Cerebellar nuclear complex (tissue), 1 donor: ENCODE measurements around the gene BPGM.
"Not testable (repeated sequence)": the region's sequence is repeated elsewhere in the genome, so short reads cannot be mapped to it uniquely, and the experiment has no call there.

ENCODE experiments used
- DNase-seq, 2 experiments: peaks; one replicate each; lab custom pipeline; 2025; lab: John Stamatoyannopoulos, UW

The BPGM gene

DNA sequence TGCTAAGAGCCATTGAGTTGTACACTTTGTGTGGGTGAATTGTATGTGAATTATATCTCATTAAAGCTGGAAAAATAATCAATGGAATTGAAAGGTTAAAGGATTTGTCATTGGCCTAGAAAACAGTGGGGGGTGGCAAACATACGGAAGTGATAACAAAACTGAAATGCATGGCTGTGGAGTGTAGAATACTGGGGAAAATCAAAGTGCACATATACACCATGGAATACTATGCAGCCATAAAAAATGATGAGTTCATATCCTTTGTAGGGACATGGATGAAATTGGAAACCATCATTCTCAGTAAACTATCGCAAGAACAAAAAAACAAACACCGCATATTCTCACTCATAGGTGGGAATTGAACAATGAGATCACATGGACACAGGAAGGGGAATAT, 18.4 kb downstream of the BPGM start:
- DNase-seq: not testable (repeated sequence)

GRCh38 chr7:134667899-134668298, 21.2 kb downstream of the BPGM start:
- DNase-seq: no peak

- DNase-seq: no peak
These were observed 22.7 kb downstream of the BPGM start for GRCh38 chr7:134669388-134669787.

GRCh38 chr7:134669845-134670373, 23.3 kb downstream of the BPGM start:
- no peak for DNase-seq

- DNase-seq: no peak
These were observed 25.0 kb downstream of the BPGM start for GRCh38 chr7:134671609-134672008.

GRCh38 chr7:134674424-134674823, 27.8 kb downstream of the BPGM start:
- DNase-seq: no peak

DNA sequence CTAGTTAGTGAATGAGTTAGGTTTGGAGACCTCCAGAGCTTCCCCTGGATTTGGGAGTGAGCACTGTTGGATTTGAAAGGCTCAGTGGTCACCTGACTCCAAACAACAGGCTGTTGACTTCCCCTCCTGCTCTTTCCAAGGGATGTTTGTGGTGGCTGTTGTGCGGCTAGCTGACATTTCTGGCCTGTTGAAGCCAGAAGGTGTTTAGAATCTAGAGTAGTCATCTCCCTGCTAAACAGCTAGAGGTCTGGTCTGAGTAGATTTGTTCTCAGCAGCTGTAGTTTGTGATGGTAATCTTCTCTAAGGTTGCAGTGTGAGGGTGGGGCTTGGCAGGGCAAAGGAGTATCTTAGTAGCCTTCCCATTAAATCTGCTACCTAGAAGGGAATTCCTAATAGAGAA, 30.1 kb downstream of the BPGM start:
- DNase-seq: no peak

- DNase-seq: no peak
These were observed 31.5 kb downstream of the BPGM start for GRCh38 chr7:134678115-134678514.

- no peak for DNase-seq
These were observed 32.4 kb downstream of the BPGM start for GRCh38 chr7:134679006-134679405.

- no peak for DNase-seq
These were observed 37.5 kb downstream of the BPGM start for GRCh38 chr7:134684165-134684564.

GRCh38 chr7:134685250-134685649, 38.6 kb downstream of the BPGM start:
- DNase-seq: no peak

DNA sequence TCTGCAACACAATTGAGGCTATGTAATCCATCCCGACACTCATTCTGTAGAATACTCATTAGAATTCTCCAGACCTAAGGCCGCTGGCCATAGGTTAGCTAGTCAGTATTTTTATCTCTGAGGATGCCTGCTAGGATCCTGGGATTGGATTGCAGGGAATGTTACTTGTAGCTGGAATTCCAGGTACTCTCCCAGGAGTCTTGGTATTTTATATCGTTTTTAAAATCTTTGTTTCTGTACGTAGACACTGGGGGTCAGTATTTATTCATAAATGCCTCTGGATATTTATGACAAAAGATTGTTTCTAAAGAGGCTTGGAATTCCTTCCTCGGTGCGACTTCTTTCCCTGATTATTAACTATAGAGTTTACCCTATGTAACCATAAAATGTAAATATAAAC, 40.1 kb downstream of the BPGM start:
- DNase-seq: no peak

DNA sequence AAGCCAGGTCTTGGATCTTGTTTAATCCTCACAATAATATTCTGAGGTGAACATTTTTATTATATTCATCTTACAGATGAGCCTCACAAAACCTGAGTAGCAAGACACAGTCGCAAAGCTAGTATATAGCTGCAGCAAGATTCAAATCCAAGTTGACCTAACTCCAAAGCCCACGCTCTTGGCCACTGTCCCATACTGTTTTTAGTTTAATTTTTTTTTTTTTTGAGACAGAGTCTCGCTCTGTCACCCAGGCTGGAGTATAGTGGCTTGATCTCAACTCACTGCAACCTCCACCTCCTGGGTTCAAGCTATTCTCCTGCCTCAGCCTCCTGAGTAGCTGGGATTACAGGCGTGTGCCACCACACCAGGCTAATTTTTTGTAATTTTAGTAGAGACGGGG, 42.9 kb downstream of the BPGM start:
- DNase-seq: not testable (repeated sequence)

GRCh38 chr7:134690016-134690415, 43.4 kb downstream of the BPGM start:
- DNase-seq: no peak

- DNase-seq: no peak
These were observed 44.2 kb downstream of the BPGM start for GRCh38 chr7:134690614-134691504.

- DNase-seq: no peak
These were observed 45.1 kb downstream of the BPGM start for GRCh38 chr7:134691546-134692343.

- DNase-seq: no peak
These were observed 45.7 kb downstream of the BPGM start for GRCh38 chr7:134692344-134692705.

DNA sequence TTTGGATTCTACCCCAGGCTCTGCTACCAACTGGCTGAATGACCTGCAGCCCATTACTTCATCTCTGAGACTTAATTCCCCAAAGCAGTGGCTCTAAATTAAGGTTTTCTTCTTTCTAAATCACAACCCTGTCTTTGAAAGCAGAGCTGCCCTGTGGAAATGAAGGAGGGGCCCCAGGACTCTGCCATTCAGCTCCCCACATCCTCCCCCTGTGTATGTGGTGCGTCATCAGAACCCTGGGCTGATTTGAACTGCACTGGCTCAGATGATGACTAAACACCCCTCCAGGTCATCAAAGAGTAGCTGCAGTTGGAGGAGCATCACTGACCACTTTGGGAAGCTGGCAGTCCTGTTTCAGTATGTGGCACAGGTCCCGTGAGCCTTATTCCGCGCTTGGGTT, 46.6 kb downstream of the BPGM start:
- no peak for DNase-seq

- DNase-seq: no peak
These were observed 47.6 kb downstream of the BPGM start for GRCh38 chr7:134694299-134694698.

DNA sequence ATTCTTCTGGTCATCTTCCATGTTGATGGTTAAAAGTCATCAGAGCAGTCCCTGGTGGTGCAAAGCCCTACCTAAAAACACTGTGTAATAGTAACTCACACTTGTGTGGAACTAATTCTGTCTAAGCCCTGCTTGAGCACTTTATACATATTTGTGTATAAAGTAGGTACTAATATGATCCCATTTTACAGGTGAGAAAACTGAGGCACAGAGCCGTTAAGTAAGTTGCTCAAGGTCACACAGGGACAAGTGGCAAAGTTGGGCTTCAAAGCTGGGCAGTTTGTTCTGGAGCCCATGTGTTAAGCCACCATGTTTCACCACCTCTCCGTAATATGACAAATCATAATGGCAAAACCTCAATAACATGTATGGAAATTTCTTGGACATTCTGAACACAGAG, 48.1 kb downstream of the BPGM start:
- no peak for DNase-seq

DNA sequence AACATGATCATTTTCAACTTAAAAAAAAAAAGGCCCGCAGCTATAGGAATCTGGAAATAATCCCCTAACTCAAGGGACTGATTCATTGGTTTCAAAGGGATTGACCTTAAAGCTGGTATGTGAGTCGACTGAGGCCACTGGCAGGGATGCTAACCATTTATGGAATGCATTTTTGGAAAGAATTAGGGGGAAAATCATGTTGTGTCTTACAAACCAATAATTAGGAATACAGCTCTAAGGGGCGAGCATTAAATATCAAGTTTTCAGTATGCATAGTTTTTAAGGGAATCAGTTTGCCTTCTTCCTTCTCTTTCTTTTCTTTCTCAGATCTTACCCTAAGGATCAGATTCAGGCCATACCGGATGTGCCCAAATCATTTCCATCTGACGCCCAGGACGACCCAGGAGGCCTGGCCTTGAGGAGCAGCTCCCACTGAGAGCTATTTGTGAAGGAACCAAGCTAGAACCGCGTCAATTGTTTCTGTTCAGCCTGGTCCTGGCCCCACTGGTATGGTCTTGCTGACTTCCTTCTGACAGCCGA, 48.7 kb downstream of the BPGM start:
- no peak for DNase-seq

DNA sequence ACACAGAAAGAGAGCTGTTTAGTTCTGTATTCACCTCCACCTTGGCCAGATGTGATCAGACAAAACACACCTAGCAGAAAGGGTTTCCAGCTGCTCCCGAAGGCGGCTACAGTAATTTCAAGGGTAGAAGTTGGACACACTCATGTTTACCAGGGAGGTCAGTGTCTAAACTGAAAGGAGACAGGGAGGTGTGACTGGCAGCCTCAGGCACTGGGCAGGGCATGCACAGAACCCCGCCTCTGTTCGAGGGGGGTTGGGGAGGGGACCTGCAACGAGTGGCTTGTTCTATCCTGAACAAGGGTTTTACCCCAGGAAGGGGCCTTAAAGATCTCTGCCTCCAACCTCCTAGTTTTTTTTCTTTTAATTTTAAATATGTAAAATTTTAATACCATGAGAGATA, 49.6 kb downstream of the BPGM start:
- DNase-seq: no peak
